ENCODE results near the gene AXIN1. TPM values are rescaled to one million over a fixed set of nuclear protein-coding genes. Genes with fewer than 3 reads are reported as not detected.

The AXIN1 gene
- polyA plus RNA-seq, 2 of the 4 experiments (the other 2 are of a cell fraction) = 8.7 to 19.3 TPM

DNA sequence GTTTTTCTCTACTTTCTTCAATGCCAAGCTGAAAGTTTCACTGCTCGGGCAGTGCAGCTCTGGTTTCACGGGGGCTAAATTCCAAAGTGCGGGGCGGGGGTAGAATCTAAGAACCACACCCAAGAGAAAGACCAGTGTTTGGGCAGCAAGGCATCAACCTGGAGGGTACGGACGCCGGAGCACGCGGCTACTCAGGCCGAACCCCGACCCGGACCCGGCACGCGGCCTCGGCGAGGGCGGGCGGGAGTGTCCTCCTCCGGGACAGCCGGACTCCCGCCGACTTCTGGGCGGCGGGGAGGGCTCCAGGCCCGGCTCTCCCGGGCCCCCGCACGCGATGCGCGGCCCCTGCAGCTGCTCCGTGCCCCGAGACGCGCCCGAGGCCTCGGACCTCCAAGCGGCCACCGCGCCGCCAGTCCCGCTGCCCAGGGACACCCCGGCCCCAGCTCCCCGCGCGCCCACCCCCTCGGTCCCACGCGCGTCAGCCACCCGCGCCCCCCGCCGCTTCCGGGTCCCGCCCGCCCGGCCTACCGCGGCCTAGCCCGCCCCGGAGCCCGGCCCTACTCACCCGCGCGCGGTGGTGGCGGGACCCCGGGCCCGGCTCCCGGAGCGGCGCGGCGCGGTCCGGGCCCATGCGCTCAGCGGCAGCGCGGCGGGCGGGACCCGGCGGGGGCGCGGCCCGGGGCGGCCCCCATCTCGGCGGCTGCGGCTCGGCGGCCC, 561 bp downstream of the AXIN1 start:
- Histone ChIP-seq H3K4me3 (peak overlapping the region; percentile 89), H3K9me3 (no peaks in the 10 kb centered on the region), H3K27ac (peak overlapping the region; percentile 87 to 98), H3K4me2 (peak overlapping the region; percentile 94), H3K4me1 (peaks cover 13% of the 10 kb centered on the region; the same call in 2 of the 3 replicates)
- DNase-seq (ENCODE audit: low read depth in 1 of 2, low spot score in 1 of 2) (no peak), ATAC-seq (peak in 1 of 2 experiments; percentile 54; a peak in 3 of 6 replicates), FAIRE-seq (no peak)
- WGBS (ENCODE audit: missing lambda C conversion rate) = 2% methylated on average over 22 of the region's 95 CpGs
- TF ChIP-seq, protein P1, sequence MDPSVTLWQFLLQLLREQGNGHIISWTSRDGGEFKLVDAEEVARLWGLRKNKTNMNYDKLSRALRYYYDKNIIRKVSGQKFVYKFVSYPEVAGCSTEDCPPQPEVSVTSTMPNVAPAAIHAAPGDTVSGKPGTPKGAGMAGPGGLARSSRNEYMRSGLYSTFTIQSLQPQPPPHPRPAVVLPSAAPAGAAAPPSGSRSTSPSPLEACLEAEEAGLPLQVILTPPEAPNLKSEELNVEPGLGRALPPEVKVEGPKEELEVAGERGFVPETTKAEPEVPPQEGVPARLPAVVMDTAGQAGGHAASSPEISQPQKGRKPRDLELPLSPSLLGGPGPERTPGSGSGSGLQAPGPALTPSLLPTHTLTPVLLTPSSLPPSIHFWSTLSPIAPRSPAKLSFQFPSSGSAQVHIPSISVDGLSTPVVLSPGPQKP (IDR thresholded peaks at IDR 0.05; ENCODE audit: low read depth, low read length) = no peak
- TF ChIP-seq HOXB13 (CRISPR knock-in tag; IDR thresholded peaks at IDR 0.05; ENCODE audit: low read depth) (no peak), HOXB5 (CRISPR knock-in tag; IDR thresholded peaks at IDR 0.05) (no peak), PHF8 (IDR thresholded peaks at IDR 0.05; ENCODE audit: borderline replicate concordance, low read depth) (0 out of 2 replicates have a peak, but pooled peaks have one; percentile 26)
- TF ChIP-seq, protein P2, sequence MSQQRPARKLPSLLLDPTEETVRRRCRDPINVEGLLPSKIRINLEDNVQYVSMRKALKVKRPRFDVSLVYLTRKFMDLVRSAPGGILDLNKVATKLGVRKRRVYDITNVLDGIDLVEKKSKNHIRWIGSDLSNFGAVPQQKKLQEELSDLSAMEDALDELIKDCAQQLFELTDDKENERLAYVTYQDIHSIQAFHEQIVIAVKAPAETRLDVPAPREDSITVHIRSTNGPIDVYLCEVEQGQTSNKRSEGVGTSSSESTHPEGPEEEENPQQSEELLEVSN (IDR thresholded peaks at IDR 0.05; ENCODE audit: borderline replicate concordance, low read depth) = peak; percentile 61; the same call in 1 of the 2 replicates
- TF ChIP-seq, protein P3, sequence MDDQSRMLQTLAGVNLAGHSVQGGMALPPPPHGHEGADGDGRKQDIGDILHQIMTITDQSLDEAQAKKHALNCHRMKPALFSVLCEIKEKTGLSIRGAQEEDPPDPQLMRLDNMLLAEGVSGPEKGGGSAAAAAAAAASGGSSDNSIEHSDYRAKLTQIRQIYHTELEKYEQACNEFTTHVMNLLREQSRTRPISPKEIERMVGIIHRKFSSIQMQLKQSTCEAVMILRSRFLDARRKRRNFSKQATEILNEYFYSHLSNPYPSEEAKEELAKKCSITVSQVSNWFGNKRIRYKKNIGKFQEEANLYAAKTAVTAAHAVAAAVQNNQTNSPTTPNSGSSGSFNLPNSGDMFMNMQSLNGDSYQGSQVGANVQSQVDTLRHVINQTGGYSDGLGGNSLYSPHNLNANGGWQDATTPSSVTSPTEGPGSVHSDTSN (IDR thresholded peaks at IDR 0.05) = no peak
- TF ChIP-seq, protein P4, sequence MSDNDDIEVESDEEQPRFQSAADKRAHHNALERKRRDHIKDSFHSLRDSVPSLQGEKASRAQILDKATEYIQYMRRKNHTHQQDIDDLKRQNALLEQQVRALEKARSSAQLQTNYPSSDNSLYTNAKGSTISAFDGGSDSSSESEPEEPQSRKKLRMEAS (IDR thresholded peaks at IDR 0.05) = peak; percentile 37; the same call in 1 of the 2 replicates
- ChIA-PET POLR2A (interaction anchor here (0.5 to 2.1 kb wide), 7 partner anchors 10 to 128 kb away, joined by 3 to 11 read pairs (median 3); partner anchors contain the start of genes FAM234A and MRPL28), CTCF (interaction anchor here (0.9 to 12.6 kb wide), 11 partner anchors 9 to 286 kb away, joined by 3 to 76 read pairs (median 6); partner anchors contain the start of gene HBQ1)

DNA sequence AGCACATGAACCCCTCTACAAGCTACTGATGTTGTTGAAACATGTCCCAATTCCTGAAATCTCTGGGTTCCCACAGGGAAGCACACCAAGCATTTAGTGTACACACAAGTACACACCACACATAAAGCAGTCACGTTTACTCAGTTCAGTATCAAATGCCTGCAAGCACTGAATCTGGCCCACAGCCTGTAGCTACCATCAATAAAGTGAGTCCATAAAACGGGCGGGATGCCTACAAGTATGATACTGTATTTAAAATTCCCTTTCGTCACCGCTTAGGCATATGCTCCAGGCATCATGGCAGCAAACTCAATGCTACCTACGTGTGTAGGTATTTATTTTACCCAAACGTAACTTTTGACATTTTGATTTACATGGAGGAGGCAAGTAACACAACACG, 2.3 kb downstream of the AXIN1 start:
- Histone ChIP-seq H3K9me3 (no peaks in the 10 kb centered on the region), H3K27ac (no peak overlapping the region), H3K4me3 (no peak overlapping the region), H3K4me1 (peaks cover 16% of the 10 kb centered on the region; the same call in 2 of the 3 replicates), H3K4me2 (no peak overlapping the region)
- FAIRE-seq (no peak), DNase-seq (ENCODE audit: low read depth in 1 of 2, low spot score in 1 of 2) (no peak), ATAC-seq (no peak)
- 82% methylated on average over 8 of the region's 8 CpGs for WGBS (ENCODE audit: missing lambda C conversion rate)
- CTCF ChIA-PET = interaction anchor here (0.6 to 12.6 kb wide), 6 partner anchors 14 to 243 kb away, joined by 3 to 76 read pairs (median 6); partner anchors contain the start of genes FAM234A and HBQ1
- POLR2A ChIA-PET = no interaction called here
- TF ChIP-seq, protein P5, sequence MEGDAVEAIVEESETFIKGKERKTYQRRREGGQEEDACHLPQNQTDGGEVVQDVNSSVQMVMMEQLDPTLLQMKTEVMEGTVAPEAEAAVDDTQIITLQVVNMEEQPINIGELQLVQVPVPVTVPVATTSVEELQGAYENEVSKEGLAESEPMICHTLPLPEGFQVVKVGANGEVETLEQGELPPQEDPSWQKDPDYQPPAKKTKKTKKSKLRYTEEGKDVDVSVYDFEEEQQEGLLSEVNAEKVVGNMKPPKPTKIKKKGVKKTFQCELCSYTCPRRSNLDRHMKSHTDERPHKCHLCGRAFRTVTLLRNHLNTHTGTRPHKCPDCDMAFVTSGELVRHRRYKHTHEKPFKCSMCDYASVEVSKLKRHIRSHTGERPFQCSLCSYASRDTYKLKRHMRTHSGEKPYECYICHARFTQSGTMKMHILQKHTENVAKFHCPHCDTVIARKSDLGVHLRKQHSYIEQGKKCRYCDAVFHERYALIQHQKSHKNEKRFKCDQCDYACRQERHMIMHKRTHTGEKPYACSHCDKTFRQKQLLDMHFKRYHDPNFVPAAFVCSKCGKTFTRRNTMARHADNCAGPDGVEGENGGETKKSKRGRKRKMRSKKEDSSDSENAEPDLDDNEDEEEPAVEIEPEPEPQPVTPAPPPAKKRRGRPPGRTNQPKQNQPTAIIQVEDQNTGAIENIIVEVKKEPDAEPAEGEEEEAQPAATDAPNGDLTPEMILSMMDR (IDR thresholded peaks at IDR 0.05) = no peak
- TF ChIP-seq, protein P6, sequence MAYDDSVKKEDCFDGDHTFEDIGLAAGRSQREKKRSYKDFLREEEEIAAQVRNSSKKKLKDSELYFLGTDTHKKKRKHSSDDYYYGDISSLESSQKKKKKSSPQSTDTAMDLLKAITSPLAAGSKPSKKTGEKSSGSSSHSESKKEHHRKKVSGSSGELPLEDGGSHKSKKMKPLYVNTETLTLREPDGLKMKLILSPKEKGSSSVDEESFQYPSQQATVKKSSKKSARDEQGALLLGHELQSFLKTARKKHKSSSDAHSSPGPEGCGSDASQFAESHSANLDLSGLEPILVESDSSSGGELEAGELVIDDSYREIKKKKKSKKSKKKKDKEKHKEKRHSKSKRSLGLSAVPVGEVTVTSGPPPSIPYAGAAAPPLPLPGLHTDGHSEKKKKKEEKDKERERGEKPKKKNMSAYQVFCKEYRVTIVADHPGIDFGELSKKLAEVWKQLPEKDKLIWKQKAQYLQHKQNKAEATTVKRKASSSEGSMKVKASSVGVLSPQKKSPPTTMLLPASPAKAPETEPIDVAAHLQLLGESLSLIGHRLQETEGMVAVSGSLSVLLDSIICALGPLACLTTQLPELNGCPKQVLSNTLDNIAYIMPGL (CRISPR knock-in tag; IDR thresholded peaks at IDR 0.05; ENCODE audit: borderline replicate concordance) = no peak
- TF ChIP-seq, protein P7, sequence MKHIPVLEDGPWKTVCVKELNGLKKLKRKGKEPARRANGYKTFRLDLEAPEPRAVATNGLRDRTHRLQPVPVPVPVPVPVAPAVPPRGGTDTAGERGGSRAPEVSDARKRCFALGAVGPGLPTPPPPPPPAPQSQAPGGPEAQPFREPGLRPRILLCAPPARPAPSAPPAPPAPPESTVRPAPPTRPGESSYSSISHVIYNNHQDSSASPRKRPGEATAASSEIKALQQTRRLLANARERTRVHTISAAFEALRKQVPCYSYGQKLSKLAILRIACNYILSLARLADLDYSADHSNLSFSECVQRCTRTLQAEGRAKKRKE (CRISPR knock-in tag; IDR thresholded peaks at IDR 0.05; ENCODE audit: low read depth) = no peak
- TF ChIP-seq MAFK (IDR thresholded peaks at IDR 0.05; ENCODE audit: partially characterized antibody) (no peak), RARB (CRISPR knock-in tag; IDR thresholded peaks at IDR 0.05) (no peak), BHLHE40 (IDR thresholded peaks at IDR 0.05; ENCODE audit: low read depth, low read length) (no peak), CEBPB (IDR thresholded peaks at IDR 0.05) (no peak), RAD21 (conservative IDR thresholded peaks at IDR 0.05 in 1 of 2, IDR thresholded peaks at IDR 0.05 in 1 of 2) (no peak), GATA3 (IDR thresholded peaks at IDR 0.05; ENCODE audit: borderline replicate concordance) (no peak)
